Fibroblast of villous mesenchyme (primary cell): ENCODE measurements around the gene TSC22D1. TPM values are rescaled to one million over a fixed set of nuclear protein-coding genes. Genes with fewer than 3 reads are reported as not detected.
A peak's percentile ranks its signal among the peaks of the same experiment; 100 is the strongest.

Experiments
- DNase-seq: peaks from one replicate; pipeline ENCODE4 v3.0.0-alpha.2; 2010; ENCODE audit warnings: low read depth
- H3K4me3 ChIP-seq: 2 replicates; pipeline ENCODE4 v1.5.1; 2011; ENCODE audit warnings: low read depth, mild to moderate bottlenecking, low read length
- CTCF ChIP-seq: IDR thresholded peaks from 2 replicates; pipeline ENCODE4 v1.5.1; 2012; ENCODE audit warnings: low read depth, mild to moderate bottlenecking, low read length; ENCODE audit not compliant: insufficient read depth
- total RNA-seq: library from RNA; depleted of rRNA; stranded (reverse); fragments of >200 nt; gene quantifications from 2 replicates; pipeline ENCODE4 v1.2.3, GENCODE V29; 2012

TSC22D1 gene
- total RNA-seq, 1 donor = 54.8 TPM

- peak; percentile 63 for DNase-seq
- H3K4me3 ChIP-seq = no peak overlapping the region
- no peak for TF ChIP-seq CTCF
Measured at GRCh38 chr13:44471686-44472085, 104.4 kb downstream of the TSC22D1 start.

GRCh38 chr13:44470638-44471562 lies 105.2 kb downstream of the TSC22D1 start:
- H3K4me3 ChIP-seq = no peak overlapping the region
- DNase-seq = peak; percentile 44

GRCh38 chr13:44468874-44469273 lies 107.3 kb downstream of the TSC22D1 start:
- no peak overlapping the region for H3K4me3 ChIP-seq
- no peak for DNase-seq
- no peak for TF ChIP-seq CTCF

More at GRCh38 chr13:44470638-44471562, 105.2 kb downstream of the TSC22D1 start:
- peak; percentile 42 for TF ChIP-seq CTCF

GRCh38 chr13:44465318-44465717 lies 110.8 kb downstream of the TSC22D1 start:
- DNase-seq = no peak
- no peak for TF ChIP-seq CTCF
- no peak overlapping the region for H3K4me3 ChIP-seq

GRCh38 chr13:44464471-44464870 lies 111.7 kb downstream of the TSC22D1 start:
- H3K4me3 ChIP-seq = no peak overlapping the region
- DNase-seq = no peak
- no peak for TF ChIP-seq CTCF

GRCh38 chr13:44463759-44464158 lies 112.4 kb downstream of the TSC22D1 start:
- no peak for TF ChIP-seq CTCF
- no peak for DNase-seq
- H3K4me3 ChIP-seq = no peak overlapping the region
